ENCODE results near the gene CTNNBIP1. TPM values are rescaled to one million over a fixed set of nuclear protein-coding genes. Genes with fewer than 3 reads are reported as not detected.

The CTNNBIP1 gene
- total and polyA plus RNA-seq, 2 of the 8 experiments (the other 6 are each of a cell fraction or from before 2014, with no cell fraction given), result 40.9 to 46.6 TPM

- no peak for TF ChIP-seq CREB1 (IDR thresholded peaks at IDR 0.05)
Measured at GRCh38 chr1:9822897-9823692, 87.0 kb downstream of the CTNNBIP1 start (continued).
